ENCODE results near the gene LGALS3BP. TPM values are rescaled to one million over a fixed set of nuclear protein-coding genes. Genes with fewer than 3 reads are reported as not detected.
A peak's percentile ranks its signal among the peaks of the same experiment; 100 is the strongest.
"Not testable (repeated sequence)": the region's sequence is repeated elsewhere in the genome, so short reads cannot be mapped to it uniquely, and the experiment has no call there.

LGALS3BP gene
- total RNA-seq, 4 donors from 2014 or later, result 202 to 2,181 (median 1,427) TPM

DNA sequence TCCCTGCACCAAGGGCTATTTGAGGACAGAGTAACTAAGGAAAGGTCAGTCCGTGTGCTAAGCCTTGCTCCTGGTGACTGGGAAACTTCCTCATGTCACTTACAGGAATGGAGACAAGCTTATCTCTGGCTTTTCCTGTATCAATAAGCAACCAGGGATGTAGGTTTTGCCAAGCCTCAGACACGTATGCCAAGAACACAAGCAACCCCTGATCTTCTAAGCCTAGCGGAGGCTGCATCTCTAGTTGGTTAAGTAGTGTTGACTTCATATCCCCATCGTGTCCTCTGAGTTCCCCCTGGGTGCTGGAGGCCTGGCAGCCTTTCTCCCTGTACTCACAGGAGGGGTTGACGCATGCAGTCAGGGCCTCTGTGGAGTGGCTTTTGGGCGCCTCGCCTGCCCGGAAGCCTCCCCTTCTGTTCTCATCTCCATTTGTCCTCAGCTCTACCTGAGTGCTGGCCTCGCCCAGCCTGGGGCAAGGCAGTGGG lies 42.8 kb upstream of the LGALS3BP start:
- no peak for TF ChIP-seq POLR2A (IDR thresholded peaks at IDR 0.05)
- no peaks in the 10 kb centered on the region for H3K27me3 ChIP-seq
- no peaks in the 10 kb centered on the region for H3K9me3 ChIP-seq
- peak in 2 of 3 donors; percentile 40 to 46 for DNase-seq
- peak overlapping the region in 2 of 4 donors; percentile 4 to 35 for H3K27ac ChIP-seq
- H3K36me3 ChIP-seq, result no peaks in the 10 kb centered on the region
- H3K4me1 ChIP-seq, result peaks cover 6 to 59% (median 16%) of the 10 kb centered on the region in 4 donors
- H3K4me3 ChIP-seq, result no peak overlapping the region

DNA sequence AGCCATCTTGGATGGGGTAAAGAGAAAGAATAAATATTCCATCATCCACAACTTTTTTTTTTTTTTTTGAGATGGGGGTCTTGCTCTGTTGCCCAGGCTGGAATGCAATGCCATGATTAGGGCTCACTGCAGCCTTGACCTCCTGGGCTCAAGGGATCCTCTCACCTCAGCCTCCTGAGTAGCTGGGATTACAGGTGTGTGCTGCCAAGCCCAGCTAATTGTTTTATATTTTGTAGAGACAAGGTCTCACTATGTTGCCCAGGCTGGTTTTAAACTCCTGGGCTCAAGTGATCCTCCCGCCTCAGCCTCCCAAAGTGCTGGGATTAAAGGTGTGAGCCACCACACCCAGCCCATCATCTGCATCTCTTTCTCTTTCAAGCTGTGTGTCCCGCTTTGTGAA lies 42.2 kb upstream of the LGALS3BP start:
- H3K36me3 ChIP-seq, H3K9me3 ChIP-seq, H3K4me3 ChIP-seq, H3K27ac ChIP-seq, H3K27me3 ChIP-seq: not testable (repeated sequence)
- H3K4me1 ChIP-seq, result peaks cover 2 to 53% (median 13%) of the 10 kb centered on the region in 4 donors
- DNase-seq, result peak in 1 of 3 donors; percentile 39

DNA sequence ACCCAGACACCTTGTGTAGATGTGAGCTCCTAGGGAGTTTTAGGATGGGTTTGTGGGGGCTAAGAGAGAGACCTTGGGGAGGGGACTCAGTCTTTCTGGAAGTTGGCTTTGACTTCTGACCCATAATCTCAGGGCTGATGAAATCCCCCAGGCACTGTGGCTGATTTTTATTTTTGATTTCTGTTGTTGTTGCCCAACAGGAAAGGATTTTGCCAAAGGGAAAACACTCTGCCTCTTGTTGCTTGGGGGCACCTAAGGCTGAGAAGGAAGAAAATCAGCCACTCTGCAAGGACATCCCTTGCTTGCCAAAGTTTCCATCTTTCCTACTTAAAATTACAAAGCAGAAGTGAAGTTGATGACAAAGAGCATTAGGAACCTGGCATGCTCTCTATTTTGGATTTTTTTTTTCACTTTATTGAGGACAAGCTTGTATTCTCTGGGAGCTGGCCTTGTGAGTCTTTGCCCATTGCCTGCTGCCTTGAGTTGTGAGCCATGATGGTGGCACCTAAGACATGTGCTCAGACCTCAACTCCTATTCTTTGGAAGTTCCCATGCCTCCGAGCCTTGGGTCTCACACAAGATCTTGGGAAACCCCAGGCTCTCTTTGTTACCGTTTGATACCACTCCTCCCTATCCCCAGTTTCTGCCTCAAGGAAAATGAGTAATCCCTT lies 41.0 kb upstream of the LGALS3BP start:
- no peaks in the 10 kb centered on the region for H3K27me3 ChIP-seq
- DNase-seq, result peak in 1 of 3 donors; percentile 41
- H3K27ac ChIP-seq, result peak overlapping the region in 3 of 4 donors; percentile 58 to 73 (median 67)
- no peaks in the 10 kb centered on the region for H3K36me3 ChIP-seq
- no peaks in the 10 kb centered on the region for H3K9me3 ChIP-seq
- TF ChIP-seq POLR2A (IDR thresholded peaks at IDR 0.05), result no peak
- TF ChIP-seq, protein P1, sequence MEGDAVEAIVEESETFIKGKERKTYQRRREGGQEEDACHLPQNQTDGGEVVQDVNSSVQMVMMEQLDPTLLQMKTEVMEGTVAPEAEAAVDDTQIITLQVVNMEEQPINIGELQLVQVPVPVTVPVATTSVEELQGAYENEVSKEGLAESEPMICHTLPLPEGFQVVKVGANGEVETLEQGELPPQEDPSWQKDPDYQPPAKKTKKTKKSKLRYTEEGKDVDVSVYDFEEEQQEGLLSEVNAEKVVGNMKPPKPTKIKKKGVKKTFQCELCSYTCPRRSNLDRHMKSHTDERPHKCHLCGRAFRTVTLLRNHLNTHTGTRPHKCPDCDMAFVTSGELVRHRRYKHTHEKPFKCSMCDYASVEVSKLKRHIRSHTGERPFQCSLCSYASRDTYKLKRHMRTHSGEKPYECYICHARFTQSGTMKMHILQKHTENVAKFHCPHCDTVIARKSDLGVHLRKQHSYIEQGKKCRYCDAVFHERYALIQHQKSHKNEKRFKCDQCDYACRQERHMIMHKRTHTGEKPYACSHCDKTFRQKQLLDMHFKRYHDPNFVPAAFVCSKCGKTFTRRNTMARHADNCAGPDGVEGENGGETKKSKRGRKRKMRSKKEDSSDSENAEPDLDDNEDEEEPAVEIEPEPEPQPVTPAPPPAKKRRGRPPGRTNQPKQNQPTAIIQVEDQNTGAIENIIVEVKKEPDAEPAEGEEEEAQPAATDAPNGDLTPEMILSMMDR (IDR thresholded peaks at IDR 0.05), result no peak
- H3K4me1 ChIP-seq, result peaks cover 2 to 41% (median 13%) of the 10 kb centered on the region in 4 donors
- H3K4me3 ChIP-seq, result no peak overlapping the region

DNA sequence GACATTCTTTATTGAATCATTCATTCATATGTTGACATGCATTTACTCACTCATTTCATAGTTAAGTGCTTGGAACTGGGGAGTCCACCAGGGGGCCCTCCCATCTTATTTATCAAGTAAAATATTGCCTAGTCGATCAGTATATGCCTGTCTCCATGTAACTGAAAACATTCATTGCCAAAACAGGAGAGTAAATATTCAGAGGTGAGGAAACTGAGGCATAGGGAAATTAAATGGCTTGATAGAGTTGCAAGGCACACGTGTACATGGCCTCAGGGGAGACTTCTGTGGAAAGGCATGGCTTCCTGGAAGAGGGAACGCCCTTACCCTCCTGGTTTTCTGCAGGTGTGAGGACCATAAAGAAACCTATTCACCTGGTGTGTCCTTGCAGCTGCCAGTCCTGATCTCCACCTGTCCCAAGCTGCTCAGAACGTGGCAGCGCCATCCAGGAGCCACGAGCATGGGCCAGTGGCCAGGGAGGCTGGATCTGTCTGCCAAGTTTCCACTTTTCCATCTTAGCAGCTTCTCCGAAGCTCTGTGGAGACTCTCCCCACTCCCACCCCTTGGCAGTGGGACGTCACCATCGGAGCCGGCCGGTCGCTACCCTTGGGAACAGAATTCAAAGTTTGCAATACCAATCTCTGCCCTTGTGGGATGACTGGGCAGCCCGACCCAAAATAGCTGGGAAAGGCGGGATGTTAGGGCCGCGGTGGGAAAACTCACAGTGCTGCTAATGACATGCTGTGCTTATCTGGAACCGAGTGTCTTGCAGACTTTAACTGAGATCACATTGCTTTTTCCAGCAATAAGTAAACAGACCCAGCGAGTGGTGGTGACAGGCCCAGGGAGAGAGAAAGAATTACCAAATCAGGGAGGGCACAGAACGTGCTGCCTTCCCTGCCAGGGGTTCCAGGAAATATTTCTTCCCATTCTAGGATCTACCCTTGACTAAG lies 40.2 kb upstream of the LGALS3BP start:
- Histone ChIP-seq H3K4me1 (peaks cover 2 to 32% (median 12%) of the 10 kb centered on the region in 4 donors), H3K9me3 (no peaks in the 10 kb centered on the region), H3K27ac (peak overlapping the region; percentile 38 to 73 (median 62)), H3K4me3 (no peak overlapping the region), H3K27me3 (no peaks in the 10 kb centered on the region), H3K36me3 (no peaks in the 10 kb centered on the region)
- TF ChIP-seq POLR2A (IDR thresholded peaks at IDR 0.05), result no peak
- TF ChIP-seq, protein P1 (IDR thresholded peaks at IDR 0.05), result peak; percentile 10 to 85 (median 68)
- peak; percentile 41 to 87 (median 70) for DNase-seq

DNA sequence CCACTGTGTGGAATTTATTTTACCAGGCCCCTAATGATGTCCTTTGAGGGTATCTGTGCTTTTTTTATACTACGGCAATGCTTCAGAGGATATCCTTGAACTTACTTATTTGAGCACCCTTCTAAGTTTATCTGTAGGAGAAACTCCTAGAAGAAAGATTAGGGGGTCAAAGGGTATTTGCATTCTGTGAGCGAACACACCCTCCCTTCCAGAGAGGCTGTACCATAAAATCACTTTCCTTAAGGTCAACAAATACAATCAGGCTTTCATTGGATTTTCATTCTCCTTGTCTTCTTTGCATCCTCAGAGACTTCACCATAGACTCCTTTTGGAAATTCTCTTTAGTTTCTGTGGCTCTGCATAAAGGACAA lies 39.5 kb upstream of the LGALS3BP start:
- Histone ChIP-seq H3K27ac (peak overlapping the region in 3 of 4 donors; percentile 58 to 73 (median 67)), H3K9me3 (no peaks in the 10 kb centered on the region), H3K4me3 (no peak overlapping the region), H3K27me3 (no peaks in the 10 kb centered on the region), H3K4me1 (peaks cover 2 to 26% (median 7%) of the 10 kb centered on the region in 4 donors), H3K36me3 (no peaks in the 10 kb centered on the region)
- TF ChIP-seq, protein P1 (IDR thresholded peaks at IDR 0.05), result no peak
- no peak for TF ChIP-seq POLR2A (IDR thresholded peaks at IDR 0.05)
- peak in 1 of 3 donors; percentile 1 for DNase-seq

DNA sequence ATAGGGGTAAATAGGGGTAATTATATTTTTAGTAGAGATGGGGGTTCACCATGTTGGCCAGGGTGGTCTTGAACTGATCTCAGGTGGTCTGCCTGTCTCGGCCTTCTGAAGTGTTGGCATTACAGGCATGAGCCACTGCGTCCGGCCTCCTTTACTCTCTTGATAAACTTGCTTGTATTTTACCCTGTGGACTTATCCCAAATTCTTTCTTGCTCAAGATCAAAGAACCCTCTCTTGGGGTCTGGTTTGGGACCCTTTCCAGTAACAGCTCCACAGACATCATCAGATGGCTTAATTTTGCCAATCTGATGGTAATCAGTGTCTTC lies 38.6 kb upstream of the LGALS3BP start:
- H3K4me1 ChIP-seq, result peaks cover 0 to 18% (median 5%) of the 10 kb centered on the region in 4 donors
- DNase-seq, result peak in 1 of 3 donors; percentile 21
- H3K4me3 ChIP-seq, result no peak overlapping the region
- no peak overlapping the region for H3K27ac ChIP-seq
- no peaks in the 10 kb centered on the region for H3K36me3 ChIP-seq
- no peaks in the 10 kb centered on the region for H3K9me3 ChIP-seq
- no peaks in the 10 kb centered on the region for H3K27me3 ChIP-seq
- TF ChIP-seq, protein P1 (IDR thresholded peaks at IDR 0.05), result no peak
- no peak for TF ChIP-seq POLR2A (IDR thresholded peaks at IDR 0.05)

Data from Peyer's patch (tissue), 4 donors.